Mesendoderm (in vitro differentiated cells): ENCODE measurements around the gene FNBP1.
A peak's percentile ranks its signal among the peaks of the same experiment; 100 is the strongest.

Experiments
- DNase-seq: peaks from one replicate; pipeline ENCODE4 v3.0.0; 2013
- H2AK5ac ChIP-seq: 2 replicates; pipeline ENCODE4 v1.6.1; 2013; ENCODE audit warnings: low read length, inconsistent platforms
- H2BK120ac ChIP-seq: 2 replicates; pipeline ENCODE4 v1.6.1; 2013; ENCODE audit warnings: low read depth, mild to moderate bottlenecking, low read length, moderate library complexity, mixed read lengths
- H2BK15ac ChIP-seq: replicated peaks from 2 replicates; pipeline ENCODE4 v1.6.1; 2013; ENCODE audit warnings: low read depth, mild to moderate bottlenecking, moderate library complexity
- H2BK5ac ChIP-seq: 2 replicates; pipeline ENCODE4 v1.6.1; 2013; ENCODE audit warnings: low read length, inconsistent platforms
- H3K18ac ChIP-seq: 2 replicates; pipeline ENCODE4 v1.6.1; 2013; ENCODE audit warnings: mild to moderate bottlenecking, low read length, mixed read lengths
- H3K23ac ChIP-seq: one replicate; pipeline ENCODE4 v1.6.1; 2013; ENCODE audit warnings: low read length
- H3K27ac ChIP-seq: 2 replicates; pipeline ENCODE4 v1.5.1; 2013; ENCODE audit warnings: low read depth, mild to moderate bottlenecking, inconsistent platforms, low read length, moderate library complexity
- H3K27me3 ChIP-seq: 2 replicates; pipeline ENCODE4 v1.6.1; 2013; ENCODE audit warnings: low read length, control low read depth, mild to moderate bottlenecking, inconsistent platforms; ENCODE audit not compliant: insufficient read depth, poor library complexity
- H3K36me3 ChIP-seq: 2 replicates; pipeline ENCODE4 v1.6.1; 2013; ENCODE audit warnings: low read length, inconsistent platforms; ENCODE audit not compliant: control insufficient read depth, insufficient read depth
- H3K4ac ChIP-seq: one replicate; pipeline ENCODE4 v1.6.1; 2013; ENCODE audit warnings: low read depth, mild to moderate bottlenecking, low read length, moderate library complexity
- H3K4me1 ChIP-seq: 2 replicates; pipeline ENCODE4 v1.6.1; 2013; ENCODE audit warnings: low read depth, low read length, inconsistent platforms; ENCODE audit not compliant: control insufficient read depth
- H3K4me2 ChIP-seq: 2 replicates; pipeline ENCODE4 v1.6.1; 2013; ENCODE audit warnings: low read length
- H3K4me3 ChIP-seq: 2 replicates; pipeline ENCODE4 v1.5.1; 2013; ENCODE audit warnings: mild to moderate bottlenecking, low read length
- H3K56ac ChIP-seq: one replicate; pipeline ENCODE4 v1.6.1; 2013; ENCODE audit warnings: low read length
- H3K79me1 ChIP-seq: 2 replicates; pipeline ENCODE4 v1.6.1; 2013; ENCODE audit warnings: low read length, inconsistent platforms
- H3K79me2 ChIP-seq: 2 replicates; pipeline ENCODE4 v1.6.1; 2013; ENCODE audit warnings: mild to moderate bottlenecking, low read length; ENCODE audit not compliant: control insufficient read depth, insufficient read depth
- H3K9ac ChIP-seq: 2 replicates; pipeline ENCODE4 v1.6.1; 2013; ENCODE audit warnings: low read length, inconsistent platforms
- H4K5ac ChIP-seq: one replicate; pipeline ENCODE4 v1.6.1; 2013; ENCODE audit warnings: low read length
- H4K8ac ChIP-seq: one replicate; pipeline ENCODE4 v1.6.1; 2013; ENCODE audit warnings: low read depth, mild to moderate bottlenecking, control low read depth, low read length, moderate library complexity
- WGBS: extraction: QIAGEN DNeasy Blood & Tissue Kit; methylation state at CpG from one replicate; pipeline ENCODE4 v1.1.7; 2013; ENCODE audit warnings: low lambda C conversion rate, missing lambda C conversion rate; ENCODE audit not compliant: insufficient coverage; ENCODE audit errors: extremely low coverage; 5-methylcytosine and 5-hydroxymethylcytosine counted together

Gene FNBP1

DNA sequence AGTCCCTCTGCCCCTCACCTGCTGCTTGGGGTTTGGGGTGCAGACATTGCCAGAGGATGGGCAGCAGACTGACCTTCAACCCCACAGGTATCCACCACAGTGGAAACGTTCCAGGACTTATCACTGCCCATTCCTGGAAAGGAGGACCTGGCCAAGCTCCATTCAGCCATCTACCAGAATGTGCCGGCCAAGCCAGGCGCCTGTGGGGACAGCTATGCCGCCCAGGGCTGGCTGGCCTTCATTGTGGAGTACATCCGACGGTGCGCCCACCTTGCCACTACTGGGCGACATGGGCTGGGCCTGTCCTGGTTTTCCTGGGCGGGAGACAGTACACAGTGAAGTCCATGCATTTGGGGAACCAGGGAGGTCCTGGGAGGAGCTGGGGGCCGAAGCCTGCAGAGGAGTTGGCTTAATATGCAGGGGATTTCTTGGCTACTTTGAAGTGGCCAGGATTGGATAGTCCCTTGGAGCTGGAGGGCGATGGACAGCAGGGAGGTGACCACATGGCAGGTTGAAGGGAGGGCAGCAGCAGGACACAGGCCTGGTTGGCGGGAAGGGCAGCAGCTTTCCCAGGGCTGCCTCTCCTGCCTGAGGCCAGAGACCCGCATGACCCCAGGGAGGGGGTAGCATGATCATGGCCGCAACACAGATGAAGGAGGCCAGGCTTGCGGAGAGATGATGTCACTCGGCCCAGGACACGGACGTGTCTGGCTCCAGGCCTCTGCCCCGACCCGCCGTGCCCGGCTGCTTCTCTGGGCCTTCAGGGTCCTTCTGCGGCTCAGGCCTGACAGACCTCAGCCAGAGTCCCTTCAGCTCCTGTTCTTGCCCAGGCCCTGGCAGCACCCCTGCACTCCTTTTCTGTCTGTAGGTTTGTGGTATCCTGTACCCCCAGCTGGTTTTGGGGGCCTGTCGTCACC, 173.1 kb downstream of the FNBP1 start:
- H3K4me3 ChIP-seq = no peak overlapping the region
- no peak overlapping the region for H4K5ac ChIP-seq
- no peak for DNase-seq
- no peak overlapping the region for H3K23ac ChIP-seq
- H3K4ac ChIP-seq = no peak overlapping the region
- no peak overlapping the region for H2BK120ac ChIP-seq
- H2BK5ac ChIP-seq = no peak overlapping the region
- no peaks in the 10 kb centered on the region for H3K79me2 ChIP-seq
- no peak overlapping the region for H3K9ac ChIP-seq
- H3K27me3 ChIP-seq = no peaks in the 10 kb centered on the region
- no peak overlapping the region for H3K56ac ChIP-seq
- H2BK15ac ChIP-seq = no peak overlapping the region
- peaks cover 2% of the 10 kb centered on the region for H3K36me3 ChIP-seq
- no CpG with 5 or more reads among the region's 24 CpGs for WGBS
- H4K8ac ChIP-seq = no peak overlapping the region
- no peaks in the 10 kb centered on the region for H3K4me1 ChIP-seq
- H3K4me2 ChIP-seq = no peak overlapping the region
- H2AK5ac ChIP-seq = no peak overlapping the region
- no peak overlapping the region for H3K18ac ChIP-seq
- no peaks in the 10 kb centered on the region for H3K79me1 ChIP-seq
- no peak overlapping the region for H3K27ac ChIP-seq

DNA sequence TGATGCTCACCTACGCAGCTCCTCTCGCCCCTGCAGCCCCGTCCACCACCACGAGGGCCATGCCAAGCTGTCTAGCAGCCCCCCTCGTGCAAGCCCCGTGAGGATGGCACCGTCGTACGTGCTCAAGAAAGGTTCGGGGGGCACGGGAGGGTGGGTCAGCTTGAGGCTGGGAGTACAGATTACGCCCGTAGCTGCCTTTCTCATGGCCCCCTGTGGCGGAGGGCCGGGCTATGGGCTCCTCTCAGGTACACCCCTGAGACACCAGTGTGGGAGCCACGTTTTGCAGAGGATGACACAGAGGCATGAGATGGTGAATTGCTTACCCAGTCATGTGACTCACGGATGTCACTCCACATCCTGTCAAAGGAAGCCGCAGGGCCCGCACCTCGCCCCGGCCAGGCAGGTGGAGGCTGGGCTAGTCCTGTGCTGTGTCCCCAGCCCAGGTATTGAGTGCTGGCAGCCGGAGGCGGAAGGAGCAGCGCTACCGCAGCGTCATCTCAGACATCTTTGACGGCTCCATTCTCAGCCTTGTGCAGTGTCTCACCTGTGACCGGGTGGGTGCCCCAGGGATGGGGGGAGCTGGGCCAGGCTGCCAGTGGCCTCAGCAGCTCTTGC, 174.0 kb downstream of the FNBP1 start:
- H3K36me3 ChIP-seq = peaks cover 2% of the 10 kb centered on the region
- H3K79me1 ChIP-seq = no peaks in the 10 kb centered on the region
- no CpG with 5 or more reads among the region's 28 CpGs for WGBS
- no peak overlapping the region for H3K4ac ChIP-seq
- H3K27ac ChIP-seq = no peak overlapping the region
- no peak overlapping the region for H2BK120ac ChIP-seq
- H3K27me3 ChIP-seq = no peaks in the 10 kb centered on the region
- H3K4me1 ChIP-seq = no peaks in the 10 kb centered on the region
- H3K4me3 ChIP-seq = no peak overlapping the region
- no peak for DNase-seq
- no peak overlapping the region for H2BK5ac ChIP-seq
- H2BK15ac ChIP-seq = no peak overlapping the region
- no peak overlapping the region for H4K5ac ChIP-seq
- H3K9ac ChIP-seq = no peak overlapping the region
- H3K18ac ChIP-seq = no peak overlapping the region
- H4K8ac ChIP-seq = no peak overlapping the region
- no peak overlapping the region for H2AK5ac ChIP-seq
- H3K56ac ChIP-seq = no peak overlapping the region
- H3K23ac ChIP-seq = no peak overlapping the region
- H3K79me2 ChIP-seq = no peaks in the 10 kb centered on the region
- no peak overlapping the region for H3K4me2 ChIP-seq

DNA sequence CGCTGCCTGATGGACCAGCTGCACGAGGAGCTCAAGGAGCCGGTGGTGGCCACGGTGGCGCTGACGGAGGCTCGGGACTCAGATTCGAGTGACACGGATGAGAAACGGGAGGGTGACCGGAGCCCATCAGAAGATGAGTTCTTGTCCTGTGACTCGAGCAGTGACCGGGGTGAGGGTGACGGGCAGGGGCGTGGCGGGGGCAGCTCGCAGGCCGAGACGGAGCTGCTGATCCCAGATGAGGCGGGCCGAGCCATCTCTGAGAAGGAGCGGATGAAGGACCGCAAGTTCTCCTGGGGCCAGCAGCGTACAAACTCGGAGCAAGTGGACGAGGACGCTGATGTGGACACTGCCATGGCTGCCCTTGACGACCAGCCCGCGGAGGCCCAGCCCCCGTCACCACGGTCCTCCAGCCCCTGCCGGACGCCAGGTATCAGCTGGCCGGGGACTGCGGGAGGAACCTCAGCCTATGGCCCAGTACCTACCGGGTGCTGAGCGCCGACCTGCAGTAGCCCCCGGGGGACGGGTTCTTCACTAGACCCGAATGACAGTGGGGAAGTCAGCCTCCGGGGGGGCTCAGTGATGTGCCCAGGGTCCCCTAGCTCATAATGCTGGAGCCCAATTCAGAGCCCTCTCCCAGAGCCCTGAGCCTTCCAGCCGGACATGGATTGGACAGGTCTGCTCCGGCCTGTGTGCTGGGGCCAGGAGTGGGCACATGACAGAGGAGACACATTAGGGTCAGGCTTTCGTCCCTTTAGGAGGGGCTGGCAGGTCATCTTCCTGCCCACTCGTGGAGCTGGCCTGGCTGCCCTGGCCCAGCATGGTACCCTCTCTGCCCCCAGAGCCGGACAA, 174.7 kb downstream of the FNBP1 start:
- no CpG with 5 or more reads among the region's 48 CpGs for WGBS
- H3K4me2 ChIP-seq = no peak overlapping the region
- no peak overlapping the region for H3K56ac ChIP-seq
- H3K79me1 ChIP-seq = no peaks in the 10 kb centered on the region
- no peak overlapping the region for H2BK120ac ChIP-seq
- no peak overlapping the region for H2BK5ac ChIP-seq
- H3K27me3 ChIP-seq = no peaks in the 10 kb centered on the region
- H3K23ac ChIP-seq = no peak overlapping the region
- no peak overlapping the region for H3K4ac ChIP-seq
- H2AK5ac ChIP-seq = no peak overlapping the region
- no peak overlapping the region for H3K9ac ChIP-seq
- H3K79me2 ChIP-seq = no peaks in the 10 kb centered on the region
- no peak overlapping the region for H4K8ac ChIP-seq
- no peak overlapping the region for H3K18ac ChIP-seq
- no peak overlapping the region for H3K4me3 ChIP-seq
- DNase-seq = no peak
- H3K4me1 ChIP-seq = no peaks in the 10 kb centered on the region
- no peak overlapping the region for H2BK15ac ChIP-seq
- no peak overlapping the region for H3K27ac ChIP-seq
- H4K5ac ChIP-seq = no peak overlapping the region
- H3K36me3 ChIP-seq = peaks cover 2% of the 10 kb centered on the region

DNA sequence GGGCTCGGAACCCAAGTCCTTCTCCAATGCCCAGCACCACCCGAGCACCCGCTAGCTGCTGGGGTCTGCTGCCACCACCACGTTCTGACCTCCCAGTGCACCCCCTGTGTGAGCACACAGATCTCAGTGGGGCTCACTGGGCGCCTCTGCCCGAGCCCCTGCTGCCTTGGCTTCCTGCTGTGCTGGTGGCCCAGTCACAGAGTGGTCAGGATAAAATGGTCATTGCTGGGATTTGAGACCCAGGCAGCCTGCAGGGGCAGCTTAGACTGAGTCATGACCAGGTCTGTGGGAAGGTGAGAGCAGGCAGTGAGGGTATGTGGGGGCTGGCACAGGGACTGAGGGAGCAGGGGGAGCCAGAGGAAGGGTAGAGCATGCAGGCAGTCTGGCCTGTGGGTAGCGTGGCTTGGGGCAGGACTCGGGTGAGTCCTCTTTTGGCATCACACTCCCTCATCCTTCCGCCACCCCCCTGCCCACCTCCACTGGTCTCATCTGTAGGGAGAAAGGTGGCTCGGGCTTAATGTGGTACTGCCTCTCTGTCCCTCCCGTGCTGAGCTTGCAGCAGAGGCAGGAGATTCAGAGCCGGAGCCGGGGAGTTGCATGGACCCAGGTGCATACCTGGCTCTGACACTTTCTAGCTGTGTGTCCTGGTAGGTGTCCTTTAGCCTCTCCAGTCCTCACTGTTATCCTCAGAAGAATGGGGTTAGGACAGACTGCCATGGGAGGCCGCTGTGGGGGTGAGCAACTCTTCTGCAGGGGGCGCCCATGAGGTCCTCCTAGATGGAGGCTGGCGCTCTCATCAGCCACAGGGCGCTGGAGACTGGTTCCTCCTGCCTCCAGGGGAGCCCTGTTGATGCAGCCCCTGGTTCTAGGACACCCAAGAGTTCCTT, 175.6 kb downstream of the FNBP1 start:
- H3K4me3 ChIP-seq = no peak overlapping the region
- no CpG with 5 or more reads among the region's 17 CpGs for WGBS

DNA sequence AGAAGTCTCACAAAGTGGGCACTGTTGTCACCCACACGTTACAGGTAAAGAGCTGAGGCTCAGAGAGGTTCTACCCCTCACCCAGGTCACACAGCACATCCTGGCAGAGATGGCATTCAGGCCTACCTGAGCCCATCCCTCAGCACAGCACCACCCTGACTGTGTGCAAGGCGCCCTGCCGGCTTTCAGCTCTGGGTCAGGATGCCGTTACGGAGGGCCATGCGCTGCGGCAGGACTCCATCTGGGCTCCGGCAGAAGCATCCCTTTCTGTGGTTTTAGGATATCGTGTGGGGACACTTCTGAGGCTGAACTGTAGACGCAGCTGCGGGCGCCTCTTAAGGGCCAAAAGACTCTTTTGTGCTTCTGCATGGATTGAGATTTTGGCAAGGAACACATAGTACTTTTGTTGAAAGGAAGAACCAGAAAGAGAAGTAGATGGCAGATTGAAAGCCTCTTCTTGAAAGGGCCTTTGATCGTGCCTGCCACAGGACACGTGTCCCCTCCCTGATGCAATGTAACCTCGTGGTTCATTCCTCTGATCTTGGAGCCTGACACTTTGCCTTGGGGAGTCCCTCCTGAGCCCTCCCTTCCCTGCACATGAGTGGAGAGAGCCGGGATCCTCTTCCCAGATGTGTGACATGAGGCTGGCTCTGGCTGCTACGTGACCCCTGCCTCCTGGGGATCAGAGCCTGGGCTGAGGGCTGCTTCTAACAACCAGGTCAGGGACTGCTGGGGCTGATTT, 176.4 kb downstream of the FNBP1 start:
- H3K9ac ChIP-seq = no peak overlapping the region
- H4K5ac ChIP-seq = no peak overlapping the region
- no peak overlapping the region for H2BK5ac ChIP-seq
- no peak for DNase-seq
- H2BK15ac ChIP-seq = no peak overlapping the region
- no peak overlapping the region for H3K4me3 ChIP-seq
- no peak overlapping the region for H3K23ac ChIP-seq
- no peak overlapping the region for H3K4ac ChIP-seq
- no peak overlapping the region for H3K56ac ChIP-seq
- no peak overlapping the region for H3K18ac ChIP-seq
- H3K4me1 ChIP-seq = no peaks in the 10 kb centered on the region
- H2BK120ac ChIP-seq = no peak overlapping the region
- H3K36me3 ChIP-seq = peaks cover 2% of the 10 kb centered on the region
- H3K4me2 ChIP-seq = no peak overlapping the region
- no peak overlapping the region for H4K8ac ChIP-seq
- no peak overlapping the region for H2AK5ac ChIP-seq
- no peak overlapping the region for H3K27ac ChIP-seq
- WGBS = no CpG with 5 or more reads among the region's 17 CpGs
- H3K79me2 ChIP-seq = no peaks in the 10 kb centered on the region
- H3K79me1 ChIP-seq = no peaks in the 10 kb centered on the region
- no peaks in the 10 kb centered on the region for H3K27me3 ChIP-seq

More for the DNA sequence above, 175.6 kb downstream of the FNBP1 start:
- Histone ChIP-seq H4K5ac (no peak overlapping the region), H3K36me3 (peaks cover 2% of the 10 kb centered on the region), H2AK5ac (no peak overlapping the region), H3K4me1 (no peaks in the 10 kb centered on the region), H2BK120ac (no peak overlapping the region), H3K9ac (no peak overlapping the region), H3K27me3 (no peaks in the 10 kb centered on the region), H3K4me2 (no peak overlapping the region), H3K56ac (no peak overlapping the region), H3K23ac (no peak overlapping the region), H3K79me1 (no peaks in the 10 kb centered on the region), H2BK5ac (no peak overlapping the region), H4K8ac (no peak overlapping the region), H3K4ac (no peak overlapping the region), H3K79me2 (no peaks in the 10 kb centered on the region), H2BK15ac (no peak overlapping the region), H3K18ac (no peak overlapping the region), H3K27ac (no peak overlapping the region)
- peak; percentile 34 for DNase-seq
